ENCODE data around the gene COL4A1.

COL4A1 gene

GRCh38 chr13:110216398-110217041 is 90.4 kb downstream of the COL4A1 start:
- no peak for DNase-seq

- DNase-seq, result no peak
These were observed 91.0 kb downstream of the COL4A1 start for GRCh38 chr13:110216006-110216397.

- no peak for DNase-seq
These were observed 91.4 kb downstream of the COL4A1 start for GRCh38 chr13:110215606-110216005.

- no peak for DNase-seq
These were observed 92.3 kb downstream of the COL4A1 start for GRCh38 chr13:110214637-110215036.

GRCh38 chr13:110213461-110214074 is 93.4 kb downstream of the COL4A1 start:
- DNase-seq, result no peak

- DNase-seq, result no peak
These were observed 94.4 kb downstream of the COL4A1 start for GRCh38 chr13:110212529-110212928.

GRCh38 chr13:110211735-110212134 is 95.2 kb downstream of the COL4A1 start:
- DNase-seq, result no peak

- DNase-seq, result no peak
These were observed 95.9 kb downstream of the COL4A1 start for GRCh38 chr13:110211046-110211445.

GRCh38 chr13:110210604-110210985 is 96.4 kb downstream of the COL4A1 start:
- no peak for DNase-seq

- DNase-seq, result peak; percentile 21
These were observed 96.9 kb downstream of the COL4A1 start for GRCh38 chr13:110209950-110210603.

- DNase-seq, result no peak
These were observed 98.8 kb downstream of the COL4A1 start for GRCh38 chr13:110208116-110208515.

GRCh38 chr13:110206996-110207395 is 100.0 kb downstream of the COL4A1 start:
- DNase-seq, result no peak

GRCh38 chr13:110206185-110206584 is 100.8 kb downstream of the COL4A1 start:
- DNase-seq, result no peak

- DNase-seq, result no peak
These were observed 105.8 kb downstream of the COL4A1 start for GRCh38 chr13:110201114-110201513.

- DNase-seq, result no peak
These were observed 106.6 kb downstream of the COL4A1 start for GRCh38 chr13:110200276-110200870.

GRCh38 chr13:110199046-110199831 is 107.7 kb downstream of the COL4A1 start:
- DNase-seq, result no peak

- no peak for DNase-seq
These were observed 109.5 kb downstream of the COL4A1 start for GRCh38 chr13:110197471-110197870.

- DNase-seq, result no peak
These were observed 109.9 kb downstream of the COL4A1 start for GRCh38 chr13:110197026-110197425.

GRCh38 chr13:110195547-110196485 is 111.1 kb downstream of the COL4A1 start:
- DNase-seq, result no peak

GRCh38 chr13:110194451-110194850 is 112.5 kb downstream of the COL4A1 start:
- no peak for DNase-seq

GRCh38 chr13:110193491-110193890 is 113.5 kb downstream of the COL4A1 start:
- no peak for DNase-seq

- DNase-seq, result no peak
These were observed 114.5 kb downstream of the COL4A1 start for GRCh38 chr13:110192472-110192871.
